HepG2 (cell line): ENCODE measurements around the gene RFC2. TPM values are rescaled to one million over a fixed set of nuclear protein-coding genes. Genes with fewer than 3 reads are reported as not detected.

Experiments used
- CENPT ChIP-seq: sonication (generic); formaldehyde crosslinking; IDR thresholded peaks from 2 replicates; pipeline ENCODE4 v1.8.0; 2022; ENCODE audit warnings: low read depth, mild to moderate bottlenecking, moderate library complexity, missing genetic modification reagents
- HDAC6 ChIP-seq: fragments of 200-600 bp; sonication (generic); IDR thresholded peaks from 2 replicates; pipeline ENCODE4 v1.7.0; 2017; ENCODE audit warnings: mild to moderate bottlenecking, antibody characterized with exemption, low read length, low read depth
- HHEX ChIP-seq: IDR thresholded peaks from 2 replicates; pipeline ENCODE4 v1.6.1; 2016; ENCODE audit warnings: control low read depth
- MXD4 ChIP-seq: IDR thresholded peaks from 2 replicates; pipeline ENCODE4 v1.6.1; 2016; ENCODE audit warnings: mild to moderate bottlenecking, missing biosample characterization, missing genetic modification reagents
- PRMT3 ChIP-seq: sonication (generic); formaldehyde crosslinking; IDR thresholded peaks from 2 replicates; pipeline ENCODE4 v1.8.1; 2022; ENCODE audit warnings: low read depth, mild to moderate bottlenecking, moderate library complexity, missing genetic modification reagents, borderline replicate concordance
- RFXAP ChIP-seq: sonication (generic); formaldehyde crosslinking; IDR thresholded peaks from 2 replicates; pipeline ENCODE4 v1.4.0; 2020; ENCODE audit warnings: missing genetic modification reagents, borderline replicate concordance
- RXRA ChIP-seq: sonication (generic); formaldehyde crosslinking; IDR thresholded peaks from 2 replicates; pipeline ENCODE4 v1.5.1; 2020; ENCODE audit warnings: missing genetic modification reagents
- SALL1 ChIP-seq: sonication (generic); formaldehyde crosslinking; IDR thresholded peaks from 2 replicates; pipeline ENCODE4 v1.8.0; 2022; ENCODE audit warnings: mild to moderate bottlenecking, missing genetic modification reagents
- SP2 ChIP-seq: sonication (generic); formaldehyde crosslinking; IDR thresholded peaks from 2 replicates; pipeline ENCODE4 v1.5.1; 2020; ENCODE audit warnings: mild to moderate bottlenecking, missing genetic modification reagents
- ZFP36L2 ChIP-seq: sonication (generic); formaldehyde crosslinking; IDR thresholded peaks from 2 replicates; pipeline ENCODE4 v1.4.0; 2020; ENCODE audit warnings: missing genetic modification reagents
- ZMYM3 ChIP-seq: sonication (generic); formaldehyde crosslinking; IDR thresholded peaks from 2 replicates; pipeline ENCODE4 v1.5.1; 2020; ENCODE audit warnings: mild to moderate bottlenecking, missing genetic modification reagents
- ZNF232 ChIP-seq: sonication (generic); formaldehyde crosslinking; IDR thresholded peaks from 2 replicates; pipeline ENCODE4 v1.4.0; 2020; ENCODE audit warnings: missing genetic modification reagents, borderline replicate concordance
- ZNF329 ChIP-seq: sonication (generic); formaldehyde crosslinking; IDR thresholded peaks from 2 replicates; pipeline ENCODE4 v1.9.0; 2021; ENCODE audit warnings: low read depth, mild to moderate bottlenecking, missing genetic modification reagents
- ZNF577 ChIP-seq: sonication (generic); formaldehyde crosslinking; IDR thresholded peaks from 2 replicates; pipeline ENCODE4 v1.4.0; 2020; ENCODE audit warnings: mild to moderate bottlenecking, low read depth, missing genetic modification reagents, borderline replicate concordance
- ZNF598 ChIP-seq: sonication (generic); formaldehyde crosslinking; IDR thresholded peaks from 2 replicates; pipeline ENCODE4 v1.5.1; 2020; ENCODE audit warnings: mild to moderate bottlenecking, missing genetic modification reagents, borderline replicate concordance
- polyA plus RNA-seq, 8 experiments: library from polyadenylated mRNA; depleted of rRNA in 3 of 8; stranded (reverse) in 7 of 8; unstranded in 1 of 8; fragments of >200 nt; fragmentation: Illumina TruSeq in 4 of 8; extraction: Trizol in 4 of 8; gene quantifications; 2 replicates each; pipeline versions ENCODE4 v1.2.1 to v1.2.3, GENCODE V29; 2011 to 2016; ENCODE audit warnings: low read depth in 4 of 8, missing spikeins in 1 of 8, mixed read lengths in 1 of 8; ENCODE audit not compliant: insufficient read depth in 1 of 8
- total RNA-seq, 5 experiments: library from RNA; depleted of rRNA; stranded (reverse); fragments of >200 nt; fragmentation: Illumina TruSeq; extraction: Trizol; gene quantifications; 2 replicates each; pipeline ENCODE4 v1.2.3, GENCODE V29; 2016; ENCODE audit warnings: low read depth in 1 of 5
- TF ChIP-seq, protein P1 (sequence below): sonication (generic); formaldehyde crosslinking; IDR thresholded peaks from 2 replicates; pipeline ENCODE4 v1.4.0; 2020; ENCODE audit warnings: missing genetic modification reagents, borderline replicate concordance
- TF ChIP-seq, protein P2 (sequence below): sonication (generic); formaldehyde crosslinking; conservative IDR thresholded peaks from 2 replicates; pipeline ENCODE4 v1.8.0; 2022; ENCODE audit warnings: missing genetic modification reagents
- TF ChIP-seq, protein P3 (sequence below): sonication (generic); formaldehyde crosslinking; IDR thresholded peaks from 2 replicates; pipeline ENCODE4 v1.8.1; 2023; ENCODE audit warnings: mild to moderate bottlenecking, missing genetic modification reagents, borderline replicate concordance

RFC2 gene
- total and polyA plus RNA-seq, 2 of the 13 experiments (the other 11 are each of a cell fraction or from before 2014, with no cell fraction given): 14.6 to 43.5 TPM

DNA sequence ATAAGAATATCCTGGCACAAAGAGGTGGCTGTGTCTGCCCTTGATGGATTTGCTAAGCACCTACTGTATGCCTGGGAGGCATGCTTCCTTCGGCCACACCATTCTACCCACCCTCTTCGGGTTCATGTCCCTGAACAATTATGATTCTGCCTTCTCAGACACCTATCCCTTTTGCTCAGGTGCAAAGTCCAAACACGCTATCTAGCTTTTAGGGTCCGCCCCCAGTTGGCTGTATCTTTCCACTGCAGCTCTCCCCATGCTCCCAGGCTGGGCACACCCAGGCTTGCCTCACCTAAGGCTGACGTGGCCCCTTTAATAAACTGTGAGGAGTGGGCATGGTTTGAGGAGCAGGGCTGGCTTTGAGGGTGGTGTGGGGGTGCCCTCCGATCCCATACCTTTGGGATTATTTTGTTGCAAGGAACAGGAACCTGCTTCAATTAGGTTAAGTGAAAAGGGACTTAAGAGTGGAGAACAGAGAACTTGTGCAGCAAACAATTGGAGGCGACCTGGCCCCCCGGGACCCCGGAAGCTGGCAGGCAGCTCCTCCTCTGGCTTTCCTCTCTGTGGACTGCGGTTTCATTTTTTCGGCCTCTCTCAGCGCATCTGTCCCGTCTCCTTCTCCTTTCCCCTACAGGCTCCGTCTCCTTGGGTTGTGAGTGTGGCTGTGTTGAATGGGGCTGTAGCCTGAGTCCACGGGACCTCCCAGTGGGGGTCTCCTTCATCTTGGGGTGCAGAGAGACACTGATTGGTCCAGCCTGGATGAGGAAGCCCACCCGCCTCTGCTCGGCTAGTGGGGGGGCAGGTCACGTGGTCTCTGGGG lies 38.8 kb upstream of the RFC2 start (continued):
- no peak for TF ChIP-seq ZFP36L2
- 0 out of 2 replicates have a peak, but pooled peaks have one; percentile 19 for TF ChIP-seq RFXAP
- no peak for TF ChIP-seq SP2 (CRISPR knock-in tag)
- peak; percentile 54; the same call in 1 of the 2 replicates for TF ChIP-seq ZNF598 (CRISPR knock-in tag)
- TF ChIP-seq RXRA (CRISPR knock-in tag): peak; percentile 68; the same call in 1 of the 2 replicates
- no peak for TF ChIP-seq HDAC6
- no peak for TF ChIP-seq ZNF577
- no peak for TF ChIP-seq PRMT3 (CRISPR knock-in tag)
- TF ChIP-seq ZNF232 (CRISPR knock-in tag): no peak; the same call in 1 of the 2 replicates
- TF ChIP-seq, protein P1, sequence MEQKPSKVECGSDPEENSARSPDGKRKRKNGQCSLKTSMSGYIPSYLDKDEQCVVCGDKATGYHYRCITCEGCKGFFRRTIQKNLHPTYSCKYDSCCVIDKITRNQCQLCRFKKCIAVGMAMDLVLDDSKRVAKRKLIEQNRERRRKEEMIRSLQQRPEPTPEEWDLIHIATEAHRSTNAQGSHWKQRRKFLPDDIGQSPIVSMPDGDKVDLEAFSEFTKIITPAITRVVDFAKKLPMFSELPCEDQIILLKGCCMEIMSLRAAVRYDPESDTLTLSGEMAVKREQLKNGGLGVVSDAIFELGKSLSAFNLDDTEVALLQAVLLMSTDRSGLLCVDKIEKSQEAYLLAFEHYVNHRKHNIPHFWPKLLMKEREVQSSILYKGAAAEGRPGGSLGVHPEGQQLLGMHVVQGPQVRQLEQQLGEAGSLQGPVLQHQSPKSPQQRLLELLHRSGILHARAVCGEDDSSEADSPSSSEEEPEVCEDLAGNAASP (CRISPR knock-in tag): peak; percentile 89
- no peak for TF ChIP-seq CENPT
- no peak for TF ChIP-seq HHEX (CRISPR knock-in tag)
- peak; percentile 94 for TF ChIP-seq SALL1
- no peak for TF ChIP-seq MXD4 (CRISPR knock-in tag)
- peak; percentile 81 for TF ChIP-seq ZMYM3
- TF ChIP-seq ZNF329 (CRISPR knock-in tag): no peak
- TF ChIP-seq, protein P2, sequence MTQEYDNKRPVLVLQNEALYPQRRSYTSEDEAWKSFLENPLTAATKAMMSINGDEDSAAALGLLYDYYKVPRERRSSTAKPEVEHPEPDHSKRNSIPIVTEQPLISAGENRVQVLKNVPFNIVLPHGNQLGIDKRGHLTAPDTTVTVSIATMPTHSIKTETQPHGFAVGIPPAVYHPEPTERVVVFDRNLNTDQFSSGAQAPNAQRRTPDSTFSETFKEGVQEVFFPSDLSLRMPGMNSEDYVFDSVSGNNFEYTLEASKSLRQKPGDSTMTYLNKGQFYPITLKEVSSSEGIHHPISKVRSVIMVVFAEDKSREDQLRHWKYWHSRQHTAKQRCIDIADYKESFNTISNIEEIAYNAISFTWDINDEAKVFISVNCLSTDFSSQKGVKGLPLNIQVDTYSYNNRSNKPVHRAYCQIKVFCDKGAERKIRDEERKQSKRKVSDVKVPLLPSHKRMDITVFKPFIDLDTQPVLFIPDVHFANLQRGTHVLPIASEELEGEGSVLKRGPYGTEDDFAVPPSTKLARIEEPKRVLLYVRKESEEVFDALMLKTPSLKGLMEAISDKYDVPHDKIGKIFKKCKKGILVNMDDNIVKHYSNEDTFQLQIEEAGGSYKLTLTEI (CRISPR knock-in tag): no peak
- TF ChIP-seq, protein P3, sequence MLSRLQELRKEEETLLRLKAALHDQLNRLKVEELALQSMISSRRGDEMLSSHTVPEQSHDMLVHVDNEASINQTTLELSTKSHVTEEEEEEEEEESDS (CRISPR knock-in tag): no peak
